H9 (cell line): ENCODE results near the gene USH2A. TPM values are rescaled to one million over a fixed set of nuclear protein-coding genes. Genes with fewer than 3 reads are reported as not detected.

Source experiments
- DNase-seq: peaks from one replicate; pipeline ENCODE4 v3.0.0-alpha.2; 2017
- H2AFZ ChIP-seq: one replicate; pipeline ENCODE4 v1.6.1; 2013; ENCODE audit warnings: mild to moderate bottlenecking, low read length, control low read depth, moderate library complexity
- H2AK5ac ChIP-seq: 2 replicates; pipeline ENCODE4 v1.6.1; 2013; ENCODE audit warnings: low read length, control low read depth, mixed read lengths; ENCODE audit not compliant: insufficient read length
- H2BK120ac ChIP-seq: one replicate; pipeline ENCODE4 v1.6.1; 2013; ENCODE audit warnings: low read depth, mild to moderate bottlenecking, low read length, control low read depth, inconsistent platforms; ENCODE audit not compliant: poor library complexity, severe bottlenecking
- H2BK12ac ChIP-seq: 2 replicates; pipeline ENCODE4 v1.6.1; 2013; ENCODE audit warnings: low read length, control low read depth, mixed read lengths, low read depth; ENCODE audit not compliant: insufficient read length
- H2BK15ac ChIP-seq: 2 replicates; pipeline ENCODE4 v1.6.1; 2013; ENCODE audit warnings: low read depth, low read length, control low read depth
- H2BK20ac ChIP-seq: one replicate; pipeline ENCODE4 v1.6.1; 2013; ENCODE audit warnings: low read depth, mild to moderate bottlenecking, low read length, control low read depth, inconsistent platforms; ENCODE audit not compliant: poor library complexity, severe bottlenecking
- H2BK5ac ChIP-seq: 2 replicates; pipeline ENCODE4 v1.6.1; 2013; ENCODE audit warnings: low read length, control low read depth, mixed read lengths; ENCODE audit not compliant: insufficient read length
- H3K14ac ChIP-seq: 2 replicates; pipeline ENCODE4 v1.6.1; 2013; ENCODE audit warnings: low read length, control low read depth; ENCODE audit not compliant: insufficient read depth
- H3K18ac ChIP-seq: 2 replicates; pipeline ENCODE4 v1.6.1; 2013; ENCODE audit warnings: low read depth, mild to moderate bottlenecking, mixed read lengths, low read length, control low read depth; ENCODE audit not compliant: insufficient read length
- H3K23ac ChIP-seq: 2 replicates; pipeline ENCODE4 v1.6.1; 2013; ENCODE audit warnings: low read length, control low read depth, mixed read lengths, low read depth; ENCODE audit not compliant: insufficient read length
- H3K23me2 ChIP-seq: 2 replicates; pipeline ENCODE4 v1.6.1; 2013; ENCODE audit warnings: low read depth, mild to moderate bottlenecking, mixed read lengths, low read length, control low read depth; ENCODE audit not compliant: insufficient read length, poor library complexity, severe bottlenecking
- H3K27ac ChIP-seq: 2 replicates; pipeline ENCODE4 v1.5.1; 2013; ENCODE audit warnings: low read length, control low read depth, mixed read lengths, low read depth; ENCODE audit not compliant: insufficient read length
- H3K27me3 ChIP-seq: 2 replicates; pipeline ENCODE4 v1.6.1; 2013; ENCODE audit warnings: low read length, control low read depth, inconsistent platforms; ENCODE audit not compliant: insufficient read depth
- H3K4ac ChIP-seq: 2 replicates; pipeline ENCODE4 v1.6.1; 2013; ENCODE audit warnings: low read depth, mild to moderate bottlenecking, control low read depth, inconsistent platforms, low read length, moderate library complexity
- H3K4me1 ChIP-seq: 2 replicates; pipeline ENCODE4 v1.6.1; 2013; ENCODE audit warnings: low read length, control low read depth, inconsistent platforms; ENCODE audit not compliant: insufficient read depth
- H3K4me2 ChIP-seq: 2 replicates; pipeline ENCODE4 v1.6.1; 2013; ENCODE audit warnings: low read length, control low read depth, mixed read lengths; ENCODE audit not compliant: insufficient read length, insufficient read depth
- H3K56ac ChIP-seq: 2 replicates; pipeline ENCODE4 v1.6.1; 2013; ENCODE audit warnings: low read depth, mild to moderate bottlenecking, mixed read lengths, low read length, control low read depth; ENCODE audit not compliant: insufficient read length
- H3K79me1 ChIP-seq: 2 replicates; pipeline ENCODE4 v1.6.1; 2013; ENCODE audit warnings: low read depth, mild to moderate bottlenecking, moderate library complexity, low read length, control low read depth, inconsistent platforms; ENCODE audit not compliant: insufficient read depth, poor library complexity, severe bottlenecking
- H3K79me2 ChIP-seq: 2 replicates; pipeline ENCODE4 v1.6.1; 2013; ENCODE audit warnings: low read length, control low read depth, inconsistent platforms; ENCODE audit not compliant: insufficient read depth
- H3K9ac ChIP-seq: 2 replicates; pipeline ENCODE4 v1.6.1; 2013; ENCODE audit warnings: low read length, control low read depth, mixed read lengths; ENCODE audit not compliant: insufficient read length; ENCODE audit errors: extremely low read depth
- H3K9me3 ChIP-seq: one replicate; pipeline ENCODE4 v1.6.1; 2013; ENCODE audit warnings: low read depth, low read length, inconsistent platforms; ENCODE audit not compliant: control insufficient read depth
- H3T11ph ChIP-seq: one replicate; pipeline ENCODE4 v1.6.1; 2013; ENCODE audit warnings: mild to moderate bottlenecking, low read length, control low read depth, inconsistent platforms
- H4K20me1 ChIP-seq: one replicate; pipeline ENCODE4 v1.6.1; 2013; ENCODE audit not compliant: control insufficient read depth, insufficient read length, insufficient read depth
- H4K5ac ChIP-seq: 2 replicates; pipeline ENCODE4 v1.6.1; 2013; ENCODE audit warnings: low read depth, mild to moderate bottlenecking, mixed read lengths, low read length, control low read depth; ENCODE audit not compliant: insufficient read length
- H4K8ac ChIP-seq: replicated peaks from 2 replicates; pipeline ENCODE4 v1.6.1; 2013; ENCODE audit warnings: low read length, control low read depth, mixed read lengths, low read depth; ENCODE audit not compliant: insufficient read length
- H4K91ac ChIP-seq: 2 replicates; pipeline ENCODE4 v1.6.1; 2013; ENCODE audit warnings: low read depth, mild to moderate bottlenecking, moderate library complexity, mixed read lengths, low read length, control low read depth; ENCODE audit not compliant: insufficient read length
- H3K27ac Mint-ChIP-seq, 3 experiments: 2 replicates in 2 of 3; 3 replicates in 1 of 3; pipeline ENCODE4 v1.8.0; 2020 to 2021; ENCODE audit warnings: mixed read lengths in 3 of 3, mild to moderate bottlenecking in 1 of 3, moderate library complexity in 1 of 3
- H3K27me3 Mint-ChIP-seq: 2 replicates; pipeline ENCODE4 v1.8.0; 2021; ENCODE audit warnings: low read depth, mild to moderate bottlenecking, moderate library complexity, mixed read lengths
- H3K36me3 Mint-ChIP-seq, 3 experiments: 2 replicates in 2 of 3; 3 replicates in 1 of 3; pipeline ENCODE4 v1.8.0; 2020 to 2021; ENCODE audit warnings: low read depth in 3 of 3, mixed read lengths in 3 of 3; ENCODE audit not compliant: insufficient read depth in 1 of 3
- H3K4me1 Mint-ChIP-seq, 2 experiments: 2 replicates each; pipeline ENCODE4 v1.8.0; 2020; ENCODE audit warnings: mixed read lengths in 2 of 2
- H3K4me3 Mint-ChIP-seq, 2 experiments: 2 replicates in 1 of 2; 3 replicates in 1 of 2; pipeline ENCODE4 v1.8.0; 2020 to 2021; ENCODE audit warnings: mild to moderate bottlenecking in 2 of 2, mixed read lengths in 2 of 2, moderate library complexity in 1 of 2
- H3K9me3 Mint-ChIP-seq, 2 experiments: 2 replicates in 1 of 2; 3 replicates in 1 of 2; pipeline ENCODE4 v1.8.0; 2020; ENCODE audit warnings: mild to moderate bottlenecking in 2 of 2, mixed read lengths in 2 of 2, moderate library complexity in 1 of 2
- CTCF ChIP-seq: fragments of 200-600 bp; sonication (generic); conservative IDR thresholded peaks from 3 replicates; pipeline ENCODE4 v1.8.0; 2021; ENCODE audit warnings: antibody characterized with exemption, mild to moderate bottlenecking
- WGBS: extraction: QIAGEN DNeasy Blood & Tissue Kit; methylation state at CpG from one replicate; pipeline ENCODE4 v1.1.7; 2013; ENCODE audit warnings: missing lambda C conversion rate, low lambda C conversion rate, mixed read lengths; ENCODE audit not compliant: insufficient read length; ENCODE audit errors: extremely low coverage; 5-methylcytosine and 5-hydroxymethylcytosine counted together
- total RNA-seq: library from RNA; stranded (reverse); gene quantifications from 2 replicates; pipeline ENCODE4 v1.2.1, GENCODE V29; 2021

USH2A gene
- total RNA-seq, 1 experiment from 2014 or later: 0.11 TPM

- peaks cover 3 to 4% of the 10 kb centered on the region in 2 experiments; a peak in 1 of 4 replicates for H3K4me1 Mint-ChIP-seq
- Histone ChIP-seq H3K23me2 (no peaks in the 10 kb centered on the region), H3K23ac (no peak overlapping the region), H4K91ac (no peak overlapping the region), H2BK120ac (no peak overlapping the region), H3K9ac (no peak overlapping the region), H3K27ac (no peak overlapping the region), H3K9me3 (no peaks in the 10 kb centered on the region), H2BK5ac (no peak overlapping the region), H2BK12ac (no peak overlapping the region), H3T11ph (no peak overlapping the region), H3K4me2 (no peak overlapping the region), H3K79me1 (no peaks in the 10 kb centered on the region), H2AK5ac (no peak overlapping the region), H3K4me1 (no peaks in the 10 kb centered on the region; the same call in 1 of the 2 replicates), H4K8ac (no peak overlapping the region), H3K18ac (no peak overlapping the region), H3K79me2 (no peaks in the 10 kb centered on the region), H3K4ac (no peak overlapping the region), H2BK15ac (no peak overlapping the region), H3K56ac (no peak overlapping the region), H3K14ac (no peak overlapping the region), H3K27me3 (no peaks in the 10 kb centered on the region), H4K20me1 (no peaks in the 10 kb centered on the region), H2AFZ (no peak overlapping the region), H2BK20ac (no peak overlapping the region), H4K5ac (no peak overlapping the region)
- no peaks in the 10 kb centered on the region for H3K9me3 Mint-ChIP-seq
- no peaks in the 10 kb centered on the region for H3K27me3 Mint-ChIP-seq
- peak; percentile 24; the same call in 1 of the 3 replicates for TF ChIP-seq CTCF
- WGBS: no CpG with 5 or more reads among the region's 4 CpGs
- H3K4me3 Mint-ChIP-seq: no peak overlapping the region
- no peak for DNase-seq
- H3K36me3 Mint-ChIP-seq: no peaks in the 10 kb centered on the region
- H3K27ac Mint-ChIP-seq: no peak overlapping the region
Observed at GRCh38 chr1:215677112-215677511, 746.1 kb downstream of the USH2A start.
